NT2/D1 (cell line): ENCODE results near the gene KRT3.

ENCODE experiments used
- YY1 ChIP-seq: IDR thresholded peaks from 2 replicates; pipeline ENCODE4 v1.6.1; 2011; ENCODE audit not compliant: insufficient read length, insufficient read depth
- ZNF274 ChIP-seq: IDR thresholded peaks from 2 replicates; pipeline ENCODE4 v1.6.1; 2011; ENCODE audit warnings: mild to moderate bottlenecking, low read depth, low read length

- no peak for TF ChIP-seq YY1
- TF ChIP-seq ZNF274 = no peak
Observed at GRCh38 chr12:52810554-52810953, 14.6 kb upstream of the KRT3 start.
